NCI-H1417 (cell line): ENCODE measurements around the gene HOXD4.

ENCODE experiments used
- DNase-seq, 3 experiments: peaks; one replicate each; lab custom pipeline; 2025; lab: John Stamatoyannopoulos, UW

The HOXD4 gene

DNA sequence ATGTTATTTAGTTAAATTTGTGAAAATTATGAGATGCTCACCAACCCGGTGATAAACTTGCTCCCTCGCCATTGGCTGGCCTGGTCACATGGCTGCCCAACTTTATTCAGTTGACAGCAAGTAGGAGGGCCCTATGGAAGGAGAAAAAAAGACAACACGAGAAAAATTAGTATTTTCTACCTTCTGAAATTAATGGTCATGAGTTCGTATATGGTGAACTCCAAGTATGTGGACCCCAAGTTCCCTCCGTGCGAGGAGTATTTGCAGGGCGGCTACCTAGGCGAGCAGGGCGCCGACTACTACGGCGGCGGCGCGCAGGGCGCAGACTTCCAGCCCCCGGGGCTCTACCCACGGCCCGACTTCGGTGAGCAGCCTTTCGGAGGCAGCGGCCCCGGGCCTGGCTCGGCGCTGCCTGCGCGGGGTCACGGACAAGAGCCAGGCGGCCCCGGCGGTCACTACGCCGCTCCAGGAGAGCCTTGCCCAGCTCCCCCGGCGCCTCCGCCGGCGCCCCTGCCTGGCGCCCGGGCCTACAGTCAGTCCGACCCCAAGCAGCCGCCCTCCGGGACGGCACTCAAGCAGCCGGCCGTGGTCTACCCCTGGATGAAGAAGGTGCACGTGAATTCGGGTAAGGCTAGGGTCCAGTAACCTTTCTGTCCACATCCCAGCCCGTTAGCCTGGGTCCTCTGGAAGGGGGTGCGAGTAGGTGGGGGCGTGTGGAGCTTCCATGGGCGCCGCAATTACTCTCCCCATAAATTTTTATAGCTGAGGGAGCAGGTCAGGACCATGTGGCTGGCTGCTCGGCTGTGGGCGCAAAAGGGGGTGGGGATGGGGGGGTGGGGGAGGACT lies at the start of gene HOXD4:
TSS of gene HOXD4 (plus strand) at position 109 of the 846 bp plus-strand sequence. CDS start at position 193, 84 bp downstream.
- peak in 2 of 3 experiments; percentile 77 to 78 for DNase-seq

DNA sequence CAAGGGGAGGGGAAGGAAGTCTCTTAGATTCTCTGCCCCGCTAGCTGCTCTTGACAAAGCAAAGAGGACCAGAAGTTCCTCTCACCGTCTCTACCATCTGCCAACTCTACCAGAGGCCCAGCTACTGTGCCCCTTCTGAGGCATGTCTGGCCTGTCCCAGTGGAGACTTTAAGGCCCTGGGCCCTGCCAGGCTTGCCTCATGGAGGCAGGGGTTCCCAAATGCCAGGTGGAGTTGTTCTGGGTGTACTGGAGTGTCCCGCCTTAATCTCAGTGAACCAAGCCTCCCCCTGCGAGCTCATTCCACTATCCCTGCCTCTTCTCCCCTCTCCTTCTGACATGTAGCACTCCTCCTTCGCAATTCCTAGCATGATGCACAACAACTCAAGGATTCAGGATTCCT lies 49.5 kb upstream of the HOXD4 start:
- no peak for DNase-seq

DNA sequence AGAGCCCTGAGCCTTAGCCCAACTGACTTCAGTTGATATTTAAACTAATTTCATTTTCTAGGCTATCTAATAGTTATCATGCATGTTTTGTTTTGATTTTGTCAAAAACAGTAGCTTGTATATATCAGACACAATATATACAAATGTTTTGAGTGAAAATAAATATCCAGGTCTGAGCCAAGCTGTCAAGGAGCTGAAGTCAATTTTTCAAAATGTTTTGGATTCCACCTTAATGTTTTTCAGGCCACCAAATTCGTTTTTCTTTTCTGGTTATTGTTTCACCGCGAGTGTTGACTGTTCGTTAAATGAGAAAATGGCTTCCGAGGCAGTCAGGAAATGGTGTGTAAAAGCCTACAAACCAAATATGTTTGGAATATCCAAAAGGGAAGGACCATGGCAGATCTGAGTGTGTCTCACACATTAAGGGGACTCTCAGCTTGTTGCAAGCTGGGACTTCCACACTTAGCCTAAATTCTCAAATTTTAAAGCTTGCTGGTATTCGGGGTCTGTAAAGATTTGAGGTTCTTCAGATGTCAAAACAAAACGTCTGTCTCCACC lies 49.0 kb upstream of the HOXD4 start:
- no peak for DNase-seq

- DNase-seq: no peak
Observed at GRCh38 chr2:176103194-176103593, 48.2 kb upstream of the HOXD4 start.

DNA sequence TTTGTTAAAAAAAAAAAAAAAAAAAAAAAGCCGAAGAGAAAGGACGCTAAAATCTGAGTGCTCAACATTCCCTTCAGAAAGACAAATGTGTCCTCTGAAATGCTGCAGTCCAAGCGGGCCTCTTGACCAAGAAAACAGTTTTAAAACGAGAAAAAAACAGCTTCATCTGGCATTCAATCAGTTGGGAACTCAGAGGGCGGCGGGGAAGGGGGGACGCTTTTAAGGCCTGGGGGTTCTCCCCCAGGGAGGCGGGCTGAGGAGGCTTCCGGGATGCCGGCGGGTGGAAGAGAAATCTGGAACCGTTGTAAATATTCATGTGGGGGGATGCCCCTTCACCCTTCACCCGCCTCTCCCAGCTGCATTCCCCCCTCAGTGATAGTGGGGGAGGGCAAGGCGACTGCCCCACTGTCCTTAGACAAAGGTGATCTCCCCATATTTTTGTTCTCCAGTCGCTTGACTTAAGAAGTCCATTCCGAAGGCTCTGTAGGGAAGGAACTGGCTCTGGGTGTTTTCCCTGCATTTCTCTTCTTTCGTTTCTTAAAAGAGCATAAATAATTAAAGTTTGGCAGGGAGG lies 47.5 kb upstream of the HOXD4 start:
- DNase-seq: no peak

GRCh38 chr2:176104316-176105077 lies 46.9 kb upstream of the HOXD4 start:
- no peak for DNase-seq

DNA sequence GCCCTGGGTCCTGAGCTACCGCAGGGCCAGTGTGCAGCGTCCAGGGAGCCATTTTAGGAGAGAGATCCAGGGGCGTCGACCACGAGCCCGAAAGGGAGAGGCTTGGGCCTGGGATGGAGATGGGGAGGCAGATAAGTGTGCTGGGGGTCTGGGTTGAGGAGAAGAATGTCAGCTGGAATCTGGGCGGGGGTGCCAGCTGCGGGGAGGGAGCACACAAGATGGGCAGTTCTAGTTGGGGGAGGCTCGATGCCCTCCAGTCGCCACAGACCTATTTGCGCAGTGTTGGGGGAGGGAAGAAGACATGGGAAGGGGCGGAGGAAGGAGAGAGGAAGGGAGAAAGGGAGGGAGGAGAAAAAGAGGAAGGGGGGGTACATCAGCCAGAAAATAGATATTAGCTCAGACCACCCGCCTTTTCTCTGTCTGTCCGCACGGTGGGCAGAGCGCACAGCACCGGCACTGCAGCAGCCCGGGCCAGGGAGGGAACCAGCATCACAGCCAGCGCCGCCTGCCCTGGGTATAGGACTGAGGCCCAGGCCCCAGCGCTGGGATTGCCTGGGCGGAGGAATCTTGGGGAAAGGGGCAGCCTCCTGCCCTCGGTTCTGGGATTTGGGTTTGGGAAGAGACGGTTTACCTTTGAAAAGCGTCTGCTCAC lies 46.1 kb upstream of the HOXD4 start:
- no peak for DNase-seq

- DNase-seq: no peak
Observed at GRCh38 chr2:176105730-176106580, 45.4 kb upstream of the HOXD4 start.

DNA sequence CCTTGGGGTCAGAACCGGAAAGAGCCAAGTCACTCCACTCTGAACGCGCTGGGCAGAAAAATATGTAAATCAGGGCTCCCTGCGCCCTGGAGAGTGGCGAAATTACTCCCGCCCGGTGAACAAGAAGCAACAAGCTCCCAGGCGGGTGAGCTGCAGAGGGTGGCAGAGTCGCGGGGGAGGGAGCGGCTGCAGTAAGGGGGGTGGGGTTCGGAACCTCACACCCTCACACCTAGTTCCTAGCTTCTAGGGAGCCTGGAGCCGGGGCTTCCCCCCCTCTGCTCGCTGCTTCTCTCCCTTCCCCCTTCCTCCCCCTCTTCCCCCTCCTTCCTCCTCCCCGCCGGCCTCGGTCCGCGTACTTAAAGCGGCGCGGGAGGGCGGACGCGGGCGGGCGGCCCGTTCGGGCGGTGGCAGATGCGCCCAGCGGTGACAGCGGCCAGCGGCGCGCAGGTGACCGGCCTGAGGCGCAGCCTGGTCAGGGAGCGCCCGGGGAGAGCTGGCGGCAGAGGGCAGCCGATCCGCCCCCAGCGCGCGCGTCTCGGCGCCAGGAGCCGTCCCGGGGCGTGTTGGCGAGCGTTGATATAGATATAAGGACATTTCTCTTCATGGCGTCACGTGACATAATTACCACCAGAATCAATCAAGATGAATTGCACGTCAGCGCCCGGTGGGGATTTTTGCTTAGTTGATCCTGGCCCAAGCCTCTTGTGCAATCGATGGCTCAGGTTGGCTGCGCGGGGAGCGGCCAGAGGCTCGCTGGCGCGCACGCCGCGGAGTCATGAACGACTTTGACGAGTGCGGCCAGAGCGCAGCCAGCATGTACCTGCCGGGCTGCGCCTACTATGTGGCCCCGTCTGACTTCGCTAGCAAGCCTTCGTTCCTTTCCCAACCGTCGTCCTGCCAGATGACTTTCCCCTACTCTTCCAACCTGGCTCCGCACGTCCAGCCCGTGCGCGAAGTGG lies 44.5 kb upstream of the HOXD4 start, which contains the start of gene HOXD11:
TSS of gene HOXD11 (plus strand) at position 700 of the 959 bp plus-strand sequence. CDS start at position 776, 76 bp downstream.
- peak; percentile 61 to 96 (median 91) for DNase-seq

DNA sequence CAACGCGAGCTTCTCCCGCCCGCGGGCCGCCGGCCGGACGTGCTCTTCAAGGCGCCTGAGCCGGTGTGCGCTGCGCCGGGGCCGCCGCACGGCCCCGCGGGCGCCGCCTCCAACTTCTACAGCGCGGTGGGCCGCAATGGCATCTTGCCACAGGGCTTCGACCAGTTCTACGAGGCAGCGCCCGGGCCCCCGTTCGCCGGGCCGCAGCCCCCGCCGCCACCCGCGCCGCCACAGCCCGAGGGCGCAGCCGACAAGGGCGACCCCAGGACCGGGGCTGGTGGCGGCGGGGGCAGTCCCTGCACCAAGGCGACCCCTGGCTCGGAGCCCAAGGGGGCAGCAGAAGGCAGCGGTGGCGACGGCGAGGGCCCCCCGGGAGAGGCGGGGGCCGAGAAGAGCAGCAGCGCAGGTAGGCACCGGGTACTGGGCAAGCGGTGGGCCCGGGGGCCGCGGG lies 43.6 kb upstream of the HOXD4 start:
- peak in 2 of 3 experiments; percentile 62 to 64 for DNase-seq

DNA sequence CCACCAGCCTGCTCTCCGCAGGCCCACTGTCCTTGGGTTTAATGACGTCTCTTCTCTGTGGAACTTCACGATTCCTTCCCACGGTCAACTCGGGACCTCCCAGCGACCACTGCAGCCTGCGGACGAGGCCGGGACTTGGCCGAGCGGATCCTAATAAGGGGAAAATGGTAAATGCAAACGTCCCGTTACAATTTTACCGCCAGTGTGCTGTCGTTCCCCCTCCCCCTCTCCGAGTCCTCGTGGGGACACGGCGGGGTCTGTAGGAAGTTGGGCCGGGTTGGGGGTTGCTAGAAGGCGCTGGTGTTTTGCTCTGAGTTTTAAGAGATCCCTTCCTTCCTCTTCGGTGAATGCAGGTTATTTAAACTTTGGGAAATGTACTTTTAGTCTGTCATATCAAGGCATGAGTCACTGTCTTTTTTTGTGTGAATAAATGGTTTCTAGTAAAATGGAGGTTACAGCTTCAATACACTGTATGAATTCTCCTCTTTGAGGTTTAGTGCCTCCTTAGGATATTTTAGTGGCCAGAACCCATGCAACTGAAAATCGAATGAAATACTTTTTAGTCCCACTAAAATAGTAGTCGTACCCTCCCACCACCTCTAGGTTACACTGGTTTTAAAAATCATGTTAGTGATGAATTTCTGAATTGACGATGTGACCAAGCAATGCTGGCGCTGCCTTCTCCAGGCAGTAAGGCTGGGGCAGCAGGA lies 42.0 kb upstream of the HOXD4 start:
- DNase-seq: peak in 1 of 3 experiments; percentile 38

DNA sequence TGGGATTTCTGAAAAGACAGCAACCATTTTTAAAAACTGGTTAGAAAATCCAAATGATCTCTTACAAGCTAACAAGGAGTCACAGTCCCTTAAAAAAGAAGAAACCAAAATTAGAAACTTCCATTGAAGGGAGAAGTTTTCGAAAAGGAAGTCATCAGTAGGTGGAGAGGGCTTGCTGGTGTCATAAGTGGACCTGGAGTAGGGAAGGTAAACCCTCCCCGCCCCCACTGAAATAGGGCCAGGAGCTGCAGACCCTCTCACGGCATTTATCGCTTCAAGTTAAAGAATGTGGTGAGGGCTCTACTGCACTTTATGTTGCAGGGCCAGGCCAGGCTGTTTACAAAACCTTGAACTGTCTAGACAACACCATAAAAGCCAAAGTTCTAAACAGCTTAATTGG lies 41.4 kb upstream of the HOXD4 start:
- no peak for DNase-seq

GRCh38 chr2:176110415-176111308 lies 40.7 kb upstream of the HOXD4 start:
- no peak for DNase-seq

DNA sequence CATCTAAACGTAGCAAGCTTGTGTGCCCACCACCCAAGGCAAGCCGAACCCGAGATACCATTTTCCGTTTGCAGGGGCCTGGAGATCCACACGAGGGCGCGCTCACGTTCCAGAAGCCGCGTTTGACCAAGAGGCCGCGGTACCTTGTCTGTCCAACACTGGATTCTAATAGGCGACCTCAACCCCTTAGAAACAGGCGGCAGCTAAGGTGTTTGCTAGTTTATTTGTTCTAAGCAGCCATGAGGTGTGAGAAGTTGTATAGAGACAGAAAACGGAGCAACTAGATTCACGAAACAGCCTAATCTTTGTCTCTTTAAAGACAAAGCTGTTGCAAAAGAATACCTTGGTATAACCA lies 40.1 kb upstream of the HOXD4 start:
- peak in 1 of 3 experiments; percentile 15 for DNase-seq

DNA sequence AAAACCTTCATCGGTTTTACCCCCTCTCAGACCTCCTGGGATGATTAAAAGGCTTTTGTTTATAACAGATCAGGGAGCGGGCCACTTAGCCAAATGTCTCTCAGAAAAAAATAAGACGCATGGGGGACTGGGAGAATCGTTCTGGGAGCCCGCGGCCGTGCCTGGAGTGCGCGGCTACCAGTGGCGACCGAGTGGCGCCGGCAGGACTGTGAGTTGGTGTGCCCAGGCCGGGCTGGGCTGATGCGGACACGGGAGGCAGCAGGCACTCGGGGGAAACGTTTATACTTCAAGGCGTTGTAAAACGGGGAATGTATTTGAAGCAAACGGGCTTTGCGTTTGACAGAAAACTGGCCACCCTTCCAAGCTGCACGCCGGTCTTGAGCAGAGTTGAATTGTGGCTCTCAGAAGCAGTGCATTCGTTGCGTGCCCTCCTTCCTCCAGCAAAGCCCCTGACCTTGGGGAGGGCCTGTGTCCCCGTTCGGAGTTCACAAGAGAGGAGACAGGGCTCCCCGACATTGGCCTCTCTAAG lies 39.4 kb upstream of the HOXD4 start:
- no peak for DNase-seq

- DNase-seq: no peak
Observed at GRCh38 chr2:176112375-176113302, 38.7 kb upstream of the HOXD4 start.
